Dermis microvascular lymphatic vessel endothelial cell (primary cell): ENCODE data around the gene MTF1. TPM values are rescaled to one million over a fixed set of nuclear protein-coding genes. Genes with fewer than 3 reads are reported as not detected.

Experiments used
- DNase-seq, 2 donors: peaks; one replicate each; pipeline versions ENCODE4 v3.0.0 to v3.0.0-alpha.2; 2010; ENCODE audit warnings: low read depth in 2 of 2
- total RNA-seq: library from RNA; depleted of rRNA; stranded (reverse); fragments of >200 nt; gene quantifications from 2 replicates; pipeline ENCODE4 v1.2.1, GENCODE V29; 2014

Gene MTF1
- total RNA-seq, 1 donor from 2014 or later = 1.4 TPM

- DNase-seq = no peak
These were observed 9.1 kb upstream of the MTF1 start for GRCh38 chr1:37868466-37868865.

GRCh38 chr1:37867784-37868183 lies 8.4 kb upstream of the MTF1 start:
- no peak for DNase-seq

- no peak for DNase-seq
These were observed 7.1 kb upstream of the MTF1 start for GRCh38 chr1:37866491-37866890.

GRCh38 chr1:37865348-37866120 lies 6.1 kb upstream of the MTF1 start:
- DNase-seq = no peak

GRCh38 chr1:37862330-37862729 lies 2.9 kb upstream of the MTF1 start:
- DNase-seq = no peak

GRCh38 chr1:37861151-37861550 lies 1.8 kb upstream of the MTF1 start:
- no peak for DNase-seq

- no peak for DNase-seq
These were observed 914 bp upstream of the MTF1 start for GRCh38 chr1:37860346-37860666.

GRCh38 chr1:37858931-37859506 lies 373 bp downstream of the MTF1 start:
- peak in 1 of 2 donors; percentile 23 for DNase-seq

GRCh38 chr1:37854406-37854805 lies 5.0 kb downstream of the MTF1 start:
- no peak for DNase-seq

GRCh38 chr1:37853157-37853556 lies 6.2 kb downstream of the MTF1 start:
- DNase-seq = no peak

GRCh38 chr1:37851782-37852210 lies 7.6 kb downstream of the MTF1 start:
- DNase-seq = peak in 1 of 2 donors; percentile 37

- no peak for DNase-seq
These were observed 8.1 kb downstream of the MTF1 start for GRCh38 chr1:37851262-37851661.

- DNase-seq = peak in 1 of 2 donors; percentile 6
These were observed 8.9 kb downstream of the MTF1 start for GRCh38 chr1:37850352-37850955.

GRCh38 chr1:37849480-37849879 lies 9.9 kb downstream of the MTF1 start:
- DNase-seq = no peak

GRCh38 chr1:37846647-37847339 lies 12.6 kb downstream of the MTF1 start:
- DNase-seq = no peak

GRCh38 chr1:37845786-37846185 lies 13.6 kb downstream of the MTF1 start:
- DNase-seq = no peak

GRCh38 chr1:37845049-37845646 lies 14.2 kb downstream of the MTF1 start:
- no peak for DNase-seq

- DNase-seq = no peak
These were observed 14.9 kb downstream of the MTF1 start for GRCh38 chr1:37844536-37844935.

GRCh38 chr1:37841652-37842051 lies 17.7 kb downstream of the MTF1 start:
- no peak for DNase-seq

GRCh38 chr1:37840711-37841110 lies 18.7 kb downstream of the MTF1 start:
- no peak for DNase-seq

GRCh38 chr1:37839676-37840075 lies 19.7 kb downstream of the MTF1 start:
- no peak for DNase-seq

- DNase-seq = no peak
These were observed 22.6 kb downstream of the MTF1 start for GRCh38 chr1:37836788-37837187.
